ENCODE measurements around the gene JMJD6. TPM values are rescaled to one million over a fixed set of nuclear protein-coding genes. Genes with fewer than 3 reads are reported as not detected.
"Not testable (repeated sequence)": the region's sequence is repeated elsewhere in the genome, so short reads cannot be mapped to it uniquely, and the experiment has no call there.

The JMJD6 gene
- total RNA-seq, 1 experiment from 2014 or later = 47.6 TPM

GRCh38 chr17:76713765-76714164 is 12.6 kb downstream of the JMJD6 start (continued):
- TF ChIP-seq ZBTB33 (IDR thresholded peaks at IDR 0.05; ENCODE audit: extremely low read depth, insufficient replicate concordance, low read length) = no peak

GRCh38 chr17:76712321-76712720 is 14.1 kb downstream of the JMJD6 start:
- intact Hi-C loops (cut with micrococcal nuclease); DNase-seq (ENCODE audit: low read depth, low spot score); H3K27ac ChIP-seq (ENCODE audit: low read depth, low read length); H3K4me2 ChIP-seq (ENCODE audit: low read length); RAD21 ChIA-PET (ENCODE audit: low non-redundant PET in 1 of 2, low total read pairs in 2 of 2, uncharacterized antibody in 2 of 2, unreplicated experiment in 2 of 2); H3K9ac ChIP-seq (ENCODE audit: low read length); ATAC-seq; BruUV-seq (replicated peaks); H3K4me3 ChIP-seq (replicated peaks in 1 of 2; ENCODE audit: low read depth in 1 of 2, low read length in 2 of 2); H3K27me3 ChIP-seq (ENCODE audit: insufficient read depth, low read length); H3K9me2 ChIP-seq (ENCODE audit: insufficient read depth); H3K9me3 ChIP-seq (ENCODE audit: control insufficient read depth in 1 of 2, insufficient read depth in 1 of 2, low read depth in 1 of 2, low read length in 2 of 2); H4K20me1 ChIP-seq (ENCODE audit: insufficient read depth); H2AFZ ChIP-seq (ENCODE audit: low read depth, low read length, poor library complexity, severe bottlenecking): not testable (repeated sequence)
- H3K79me2 ChIP-seq (ENCODE audit: insufficient read depth, low read length) = peaks cover 24% of the 10 kb centered on the region
- ChIA-PET CTCF (interaction anchor here (1.8 to 3.3 kb wide), 2 partner anchors 31 to 189 kb away, joined by 12 to 14 read pairs; no protein-coding TSS in a partner anchor), POLR2A (interaction anchor here (0.6 to 2.0 kb wide), 2 partner anchors 20 to 154 kb away, joined by 3 to 5 read pairs; no protein-coding TSS in a partner anchor)
- peaks cover 23 to 36% of the 10 kb centered on the region in 2 experiments for H3K36me3 ChIP-seq (ENCODE audit: control insufficient read depth in 1 of 2, insufficient read depth in 2 of 2, low read length in 2 of 2)
- H3K4me1 ChIP-seq (ENCODE audit: control insufficient read depth in 1 of 2, insufficient read depth in 2 of 2, low read length in 2 of 2) = peaks cover 19 to 30% of the 10 kb centered on the region in 2 experiments

GRCh38 chr17:76710863-76711611 is 15.4 kb downstream of the JMJD6 start, which contains the start of gene MXRA7:
Gene MXRA7 (minus strand): TSS chr17:76710965. CDS start chr17:76710946, 19 bp downstream.
- peak within 1 kb of the TSS; percentile 92 for H3K4me2 ChIP-seq (ENCODE audit: low read length)
- peak within 1 kb of the TSS; percentile 48 for H2AFZ ChIP-seq (ENCODE audit: low read depth, low read length, poor library complexity, severe bottlenecking)
- ChIA-PET POLR2A (interaction anchor here (1.4 kb wide), 1 partner anchor 9 kb away, joined by 3 read pairs; no protein-coding TSS in a partner anchor), RAD21 (ENCODE audit: low non-redundant PET in 1 of 2, low total read pairs in 2 of 2, uncharacterized antibody in 2 of 2, unreplicated experiment in 2 of 2) (no interaction called here), CTCF (interaction anchor here (3.3 kb wide), 1 partner anchor 30 kb away, joined by 12 read pairs; no protein-coding TSS in a partner anchor)
- H3K27me3 ChIP-seq (ENCODE audit: insufficient read depth, low read length) = no peaks in the 10 kb centered on the region
- BruUV-seq (replicated peaks) = no TSS peak
- H3K9ac ChIP-seq (ENCODE audit: low read length) = peak within 1 kb of the TSS; percentile 79
- DNase-seq (ENCODE audit: low read depth, low spot score) = no peak
- no peaks in the 10 kb centered on the region for H3K9me2 ChIP-seq (ENCODE audit: insufficient read depth)
- peaks cover 19 to 30% of the 10 kb centered on the region in 2 experiments for H3K4me1 ChIP-seq (ENCODE audit: control insufficient read depth in 1 of 2, insufficient read depth in 2 of 2, low read length in 2 of 2)
- H3K4me3 ChIP-seq (replicated peaks in 1 of 2; ENCODE audit: low read depth in 1 of 2, low read length in 2 of 2) = peak within 1 kb of the TSS; percentile 63 to 80
- peak within 1 kb of the TSS; percentile 47 for H3K27ac ChIP-seq (ENCODE audit: low read depth, low read length)
- peaks cover 4% of the 10 kb centered on the region; the same call in 1 of the 2 replicates for H4K20me1 ChIP-seq (ENCODE audit: insufficient read depth)
- peaks cover 12 to 24% of the 10 kb centered on the region in 2 experiments; a peak in 2 of 4 replicates for H3K36me3 ChIP-seq (ENCODE audit: control insufficient read depth in 1 of 2, insufficient read depth in 2 of 2, low read length in 2 of 2)
- no peaks in the 10 kb centered on the region for H3K9me3 ChIP-seq (ENCODE audit: control insufficient read depth in 1 of 2, insufficient read depth in 1 of 2, low read depth in 1 of 2, low read length in 2 of 2)
- intact Hi-C loops (cut with micrococcal nuclease) = no loop called here
- H3K79me2 ChIP-seq (ENCODE audit: insufficient read depth, low read length) = peaks cover 29% of the 10 kb centered on the region
- peak; percentile 81 for ATAC-seq
- TF ChIP-seq POLR2A (IDR thresholded peaks at IDR 0.05; ENCODE audit: borderline replicate concordance, extremely low read depth, insufficient read depth, insufficient read length) (peak; percentile 34), POLR2AphosphoS5 (IDR thresholded peaks at IDR 0.05; ENCODE audit: low read depth, low read length) (no peak; the same call in 1 of the 2 replicates), JUND (IDR thresholded peaks at IDR 0.05) (no peak), FOSL1 (IDR thresholded peaks at IDR 0.05; ENCODE audit: low read depth) (no peak), SP1 (IDR thresholded peaks at IDR 0.05; ENCODE audit: low read depth) (peak; percentile 18; the same call in 1 of the 2 replicates), EZH2phosphoT487 (IDR thresholded peaks at IDR 0.05; ENCODE audit: borderline replicate concordance) (no peak), ZBTB33 (IDR thresholded peaks at IDR 0.05; ENCODE audit: extremely low read depth, insufficient replicate concordance, low read length) (no peak), EGR1 (IDR thresholded peaks at IDR 0.05; ENCODE audit: low read depth) (peak; percentile 92), CTCF (IDR thresholded peaks at IDR 0.05 in 2 of 3, conservative IDR thresholded peaks at IDR 0.05 in 1 of 3; ENCODE audit: borderline replicate concordance in 1 of 3, insufficient read depth in 1 of 3, low read depth in 2 of 3, low read length in 2 of 3) (no peak)
